Measurements from ENCODE around the gene EPN3.
A peak's percentile ranks its signal among the peaks of the same experiment; 100 is the strongest.

EPN3 gene

DNA sequence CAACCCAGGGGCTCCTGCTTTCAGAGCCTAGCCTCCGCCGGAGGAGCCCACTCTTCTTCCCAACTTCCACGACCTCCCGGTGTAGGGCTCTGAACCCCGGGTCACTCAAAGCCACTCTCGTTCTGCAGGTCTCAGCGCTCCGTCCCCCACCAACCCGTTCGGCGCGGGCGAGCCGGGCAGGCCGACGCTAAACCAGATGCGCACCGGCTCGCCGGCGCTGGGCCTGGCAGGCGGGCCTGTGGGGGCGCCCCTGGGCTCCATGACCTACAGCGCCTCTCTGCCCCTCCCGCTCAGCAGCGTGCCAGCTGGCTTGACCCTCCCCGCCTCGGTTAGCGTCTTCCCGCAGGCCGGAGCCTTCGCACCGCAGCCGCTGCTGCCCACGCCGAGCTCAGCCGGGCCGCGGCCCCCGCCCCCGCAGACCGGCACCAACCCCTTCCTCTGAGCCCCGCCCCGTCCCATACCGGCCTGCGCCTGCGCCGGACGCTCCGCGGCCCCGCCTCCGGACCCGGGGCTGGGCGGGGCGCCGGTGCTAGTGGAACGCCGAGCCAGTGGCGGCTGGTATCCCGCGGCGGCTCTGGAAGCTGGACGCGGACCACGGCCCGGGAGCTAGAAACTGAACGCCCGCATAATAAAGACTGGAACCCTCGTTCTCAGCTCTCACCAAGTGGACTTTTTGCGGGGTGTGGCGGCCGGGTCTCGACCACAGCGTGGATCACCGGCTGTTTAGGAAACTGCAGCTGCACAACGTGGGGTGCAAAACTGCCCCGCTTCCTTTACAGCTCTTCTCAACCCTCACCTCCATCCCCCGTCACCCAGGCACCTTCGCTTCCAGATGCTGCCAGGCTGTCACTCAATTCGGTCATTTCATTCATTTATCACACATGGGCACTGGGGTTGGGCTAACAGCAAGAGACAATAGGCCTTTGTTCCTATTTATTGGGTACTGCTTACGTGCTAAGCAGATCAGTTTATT, 9.5 kb downstream of the EPN3 start (continued):
- peak; percentile 84; the same call in 1 of the 2 replicates for TF ChIP-seq ZNF785 (tag by site-specific recombination; IDR thresholded peaks at IDR 0.05)
- TF ChIP-seq ZSCAN30 (tag by site-specific recombination; IDR thresholded peaks at IDR 0.05) = peak; percentile 40; the same call in 1 of the 2 replicates
- TF ChIP-seq, protein P1, sequence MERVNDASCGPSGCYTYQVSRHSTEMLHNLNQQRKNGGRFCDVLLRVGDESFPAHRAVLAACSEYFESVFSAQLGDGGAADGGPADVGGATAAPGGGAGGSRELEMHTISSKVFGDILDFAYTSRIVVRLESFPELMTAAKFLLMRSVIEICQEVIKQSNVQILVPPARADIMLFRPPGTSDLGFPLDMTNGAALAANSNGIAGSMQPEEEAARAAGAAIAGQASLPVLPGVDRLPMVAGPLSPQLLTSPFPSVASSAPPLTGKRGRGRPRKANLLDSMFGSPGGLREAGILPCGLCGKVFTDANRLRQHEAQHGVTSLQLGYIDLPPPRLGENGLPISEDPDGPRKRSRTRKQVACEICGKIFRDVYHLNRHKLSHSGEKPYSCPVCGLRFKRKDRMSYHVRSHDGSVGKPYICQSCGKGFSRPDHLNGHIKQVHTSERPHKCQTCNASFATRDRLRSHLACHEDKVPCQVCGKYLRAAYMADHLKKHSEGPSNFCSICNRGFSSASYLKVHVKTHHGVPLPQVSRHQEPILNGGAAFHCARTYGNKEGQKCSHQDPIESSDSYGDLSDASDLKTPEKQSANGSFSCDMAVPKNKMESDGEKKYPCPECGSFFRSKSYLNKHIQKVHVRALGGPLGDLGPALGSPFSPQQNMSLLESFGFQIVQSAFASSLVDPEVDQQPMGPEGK (tag by site-specific recombination; IDR thresholded peaks at IDR 0.05) = peak; percentile 97
- TF ChIP-seq ZNF560 (tag by site-specific recombination; IDR thresholded peaks at IDR 0.05; ENCODE audit: borderline replicate concordance) = no peak
- TF ChIP-seq ZBTB20 (tag by site-specific recombination; IDR thresholded peaks at IDR 0.05) = peak; percentile 76
- peak; percentile 60; the same call in 1 of the 2 replicates for TF ChIP-seq ZIC2 (tag by site-specific recombination; IDR thresholded peaks at IDR 0.05)
- TF ChIP-seq ZNF621 (tag by site-specific recombination; IDR thresholded peaks at IDR 0.05) = no peak
- peak; percentile 59 for TF ChIP-seq KLF10 (tag by site-specific recombination; IDR thresholded peaks at IDR 0.05)
- TF ChIP-seq SP7 (tag by site-specific recombination; IDR thresholded peaks at IDR 0.05) = peak; percentile 54; the same call in 1 of the 2 replicates
- peak; percentile 35; the same call in 1 of the 2 replicates for TF ChIP-seq ZBTB7A (tag by site-specific recombination; IDR thresholded peaks at IDR 0.05; ENCODE audit: low read depth)
- peak; percentile 83 for TF ChIP-seq ZNF341 (tag by site-specific recombination; IDR thresholded peaks at IDR 0.05; ENCODE audit: low read depth)
- no peak for TF ChIP-seq ZNF157 (tag by site-specific recombination; IDR thresholded peaks at IDR 0.05)
- TF ChIP-seq, protein P2, sequence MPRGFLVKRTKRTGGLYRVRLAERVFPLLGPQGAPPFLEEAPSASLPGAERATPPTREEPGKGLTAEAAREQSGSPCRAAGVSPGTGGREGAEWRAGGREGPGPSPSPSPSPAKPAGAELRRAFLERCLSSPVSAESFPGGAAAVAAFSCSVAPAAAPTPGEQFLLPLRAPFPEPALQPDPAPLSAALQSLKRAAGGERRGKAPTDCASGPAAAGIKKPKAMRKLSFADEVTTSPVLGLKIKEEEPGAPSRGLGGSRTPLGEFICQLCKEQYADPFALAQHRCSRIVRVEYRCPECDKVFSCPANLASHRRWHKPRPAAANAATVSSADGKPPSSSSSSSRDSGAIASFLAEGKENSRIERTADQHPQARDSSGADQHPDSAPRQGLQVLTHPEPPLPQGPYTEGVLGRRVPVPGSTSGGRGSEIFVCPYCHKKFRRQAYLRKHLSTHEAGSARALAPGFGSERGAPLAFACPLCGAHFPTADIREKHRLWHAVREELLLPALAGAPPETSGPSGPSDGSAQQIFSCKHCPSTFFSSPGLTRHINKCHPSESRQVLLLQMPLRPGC (tag by site-specific recombination; IDR thresholded peaks at IDR 0.05) = no peak
- TF ChIP-seq ZNF585B (tag by site-specific recombination; IDR thresholded peaks at IDR 0.05) = no peak
- TF ChIP-seq ZFP69B (tag by site-specific recombination; IDR thresholded peaks at IDR 0.05) = peak; percentile 47; the same call in 1 of the 2 replicates
- no peak for TF ChIP-seq ZNF530 (tag by site-specific recombination; IDR thresholded peaks at IDR 0.05; ENCODE audit: low read depth)
- TF ChIP-seq ZBTB17 (tag by site-specific recombination; IDR thresholded peaks at IDR 0.05) = peak; percentile 82
- TF ChIP-seq ZNF335 (tag by site-specific recombination; conservative IDR thresholded peaks at IDR 0.05) = peak; percentile 52; the same call in 1 of the 2 replicates
- TF ChIP-seq IKZF3 (tag by site-specific recombination; IDR thresholded peaks at IDR 0.05) = 0 out of 2 replicates have a peak, but pooled peaks have one; percentile 45
- no peak for TF ChIP-seq TCF7L2 (IDR thresholded peaks at IDR 0.05; ENCODE audit: borderline replicate concordance, low read depth, low read length)
- TF ChIP-seq REPIN1 (tag by site-specific recombination; IDR thresholded peaks at IDR 0.05; ENCODE audit: low read depth) = no peak
- TF ChIP-seq ZFHX2 (tag by site-specific recombination; conservative IDR thresholded peaks at IDR 0.05) = peak; percentile 96
- TF ChIP-seq, protein P3, sequence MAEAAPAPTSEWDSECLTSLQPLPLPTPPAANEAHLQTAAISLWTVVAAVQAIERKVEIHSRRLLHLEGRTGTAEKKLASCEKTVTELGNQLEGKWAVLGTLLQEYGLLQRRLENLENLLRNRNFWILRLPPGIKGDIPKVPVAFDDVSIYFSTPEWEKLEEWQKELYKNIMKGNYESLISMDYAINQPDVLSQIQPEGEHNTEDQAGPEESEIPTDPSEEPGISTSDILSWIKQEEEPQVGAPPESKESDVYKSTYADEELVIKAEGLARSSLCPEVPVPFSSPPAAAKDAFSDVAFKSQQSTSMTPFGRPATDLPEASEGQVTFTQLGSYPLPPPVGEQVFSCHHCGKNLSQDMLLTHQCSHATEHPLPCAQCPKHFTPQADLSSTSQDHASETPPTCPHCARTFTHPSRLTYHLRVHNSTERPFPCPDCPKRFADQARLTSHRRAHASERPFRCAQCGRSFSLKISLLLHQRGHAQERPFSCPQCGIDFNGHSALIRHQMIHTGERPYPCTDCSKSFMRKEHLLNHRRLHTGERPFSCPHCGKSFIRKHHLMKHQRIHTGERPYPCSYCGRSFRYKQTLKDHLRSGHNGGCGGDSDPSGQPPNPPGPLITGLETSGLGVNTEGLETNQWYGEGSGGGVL (tag by site-specific recombination; IDR thresholded peaks at IDR 0.05) = no peak
- 0 out of 2 replicates have a peak, but pooled peaks have one; percentile 9 for TF ChIP-seq BCL11B (tag by site-specific recombination; IDR thresholded peaks at IDR 0.05; ENCODE audit: low read depth)
- TF ChIP-seq SP2 (tag by site-specific recombination; IDR thresholded peaks at IDR 0.05) = peak; percentile 45
- TF ChIP-seq KLF16 (tag by site-specific recombination; IDR thresholded peaks at IDR 0.05) = peak; percentile 77

All from HEK293 (cell line).